Measurements from ENCODE around the gene SOX13.

DNA sequence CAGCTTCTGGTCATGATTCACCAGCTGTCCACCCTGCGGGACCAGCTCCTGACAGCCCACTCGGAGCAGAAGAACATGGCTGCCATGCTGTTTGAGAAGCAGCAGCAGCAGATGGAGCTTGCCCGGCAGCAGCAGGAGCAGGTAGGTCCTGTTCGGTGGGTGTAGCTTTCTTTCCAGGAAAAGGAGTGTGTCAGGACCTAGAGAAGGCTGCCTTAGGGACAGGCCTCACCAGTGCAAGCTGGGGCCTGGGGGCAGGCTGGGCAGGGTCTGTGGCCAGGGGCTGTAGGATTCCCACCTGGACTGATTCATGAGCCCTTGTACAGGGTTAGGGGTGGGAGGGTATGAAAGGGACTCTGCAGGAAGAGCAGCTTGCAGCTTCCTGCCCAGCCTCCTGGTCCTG, 43.6 kb downstream of the SOX13 start:
- TF ChIP-seq CHD4 (IDR thresholded peaks at IDR 0.05; ENCODE audit: insufficient read depth, insufficient replicate concordance, low read depth, low read length, poor library complexity, severe bottlenecking) (no peak), POLR2AphosphoS5 (IDR thresholded peaks at IDR 0.05; ENCODE audit: control insufficient read depth, insufficient read depth, low read depth, low read length) (no peak), POLR2AphosphoS2 (IDR thresholded peaks at IDR 0.05; ENCODE audit: low read length) (no peak), NR2C2 (CRISPR knock-in tag; IDR thresholded peaks at IDR 0.05) (no peak), NR2C2 (tag; IDR thresholded peaks at IDR 0.05) (no peak), FOXP1 (CRISPR knock-in tag; IDR thresholded peaks at IDR 0.05) (no peak), CHD1 (IDR thresholded peaks at IDR 0.05; ENCODE audit: low read length) (no peak), MYNN (IDR thresholded peaks at IDR 0.05) (no peak), MYNN (CRISPR knock-in tag; IDR thresholded peaks at IDR 0.05) (no peak), PCBP1 (IDR thresholded peaks at IDR 0.05; ENCODE audit: low read depth, low read length, poor library complexity, severe bottlenecking) (no peak)
